Kidney glomerular epithelial cell (primary cell): ENCODE measurements around the gene SEMA6B.

Experiments
- DNase-seq: peaks from one replicate; lab custom pipeline; 2025; lab: John Stamatoyannopoulos, UW

Gene SEMA6B

DNA sequence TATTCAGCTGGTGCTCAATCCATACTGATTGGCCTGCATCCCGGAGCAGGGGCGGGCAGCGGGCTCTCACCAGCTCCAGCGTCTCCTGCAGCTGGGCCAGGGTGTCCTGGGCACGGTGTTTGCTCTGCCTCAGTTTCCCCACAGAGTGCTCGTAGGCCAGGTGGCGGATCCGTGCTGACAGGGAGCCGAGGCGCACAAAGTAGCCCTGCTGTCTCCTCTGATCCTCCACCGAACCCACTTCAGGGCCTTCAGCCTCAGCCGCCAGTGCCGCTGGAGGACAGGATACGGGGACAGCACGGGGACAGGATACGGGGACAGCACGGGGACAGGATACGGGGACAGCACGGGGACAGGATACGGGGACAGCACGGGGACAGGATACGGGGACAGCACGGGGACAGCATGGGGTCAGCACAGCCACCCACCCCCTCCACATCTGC lies 33.9 kb downstream of the SEMA6B start:
- DNase-seq: no peak

GRCh38 chr19:4524808-4525562 lies 34.5 kb downstream of the SEMA6B start:
- no peak for DNase-seq

- no peak for DNase-seq
Observed at GRCh38 chr19:4523306-4524110, 36.0 kb downstream of the SEMA6B start.

DNA sequence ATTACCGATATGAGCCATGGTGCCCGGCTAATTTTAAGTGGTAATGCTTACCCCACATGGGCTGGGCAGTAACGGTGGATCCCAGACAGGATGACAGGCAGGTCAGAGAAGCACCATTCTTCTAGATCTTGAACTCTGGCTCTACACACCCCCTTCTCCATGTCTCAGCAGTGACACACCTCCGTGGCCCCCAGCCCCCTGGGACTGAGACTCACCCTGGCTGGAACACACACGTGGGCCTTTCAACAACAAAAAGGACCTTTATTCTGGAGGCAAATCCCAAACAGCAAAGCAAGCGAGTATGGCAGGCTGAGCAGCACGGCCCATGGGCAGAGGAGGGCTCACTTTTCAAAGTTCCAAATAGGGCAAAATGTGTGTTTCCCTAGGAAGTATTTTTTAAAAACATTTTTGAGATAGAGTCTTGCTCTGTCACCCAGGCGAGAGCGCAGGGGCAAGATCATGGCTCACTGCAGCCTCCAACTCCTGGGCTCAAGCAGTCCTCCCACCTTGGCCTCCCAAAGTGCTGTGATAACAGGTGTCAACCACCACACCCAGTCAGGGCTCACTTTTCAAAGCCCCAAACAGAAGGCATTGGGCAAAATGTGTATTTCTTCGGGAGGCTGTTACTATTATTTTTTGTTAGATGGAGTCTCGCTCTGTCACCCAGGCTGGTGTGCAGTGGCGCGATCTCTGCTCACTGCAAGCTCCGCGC lies 37.0 kb downstream of the SEMA6B start:
- no peak for DNase-seq

- DNase-seq: no peak
Observed at GRCh38 chr19:4521888-4522242, 37.6 kb downstream of the SEMA6B start.

GRCh38 chr19:4521170-4521887 lies 38.2 kb downstream of the SEMA6B start:
- no peak for DNase-seq

DNA sequence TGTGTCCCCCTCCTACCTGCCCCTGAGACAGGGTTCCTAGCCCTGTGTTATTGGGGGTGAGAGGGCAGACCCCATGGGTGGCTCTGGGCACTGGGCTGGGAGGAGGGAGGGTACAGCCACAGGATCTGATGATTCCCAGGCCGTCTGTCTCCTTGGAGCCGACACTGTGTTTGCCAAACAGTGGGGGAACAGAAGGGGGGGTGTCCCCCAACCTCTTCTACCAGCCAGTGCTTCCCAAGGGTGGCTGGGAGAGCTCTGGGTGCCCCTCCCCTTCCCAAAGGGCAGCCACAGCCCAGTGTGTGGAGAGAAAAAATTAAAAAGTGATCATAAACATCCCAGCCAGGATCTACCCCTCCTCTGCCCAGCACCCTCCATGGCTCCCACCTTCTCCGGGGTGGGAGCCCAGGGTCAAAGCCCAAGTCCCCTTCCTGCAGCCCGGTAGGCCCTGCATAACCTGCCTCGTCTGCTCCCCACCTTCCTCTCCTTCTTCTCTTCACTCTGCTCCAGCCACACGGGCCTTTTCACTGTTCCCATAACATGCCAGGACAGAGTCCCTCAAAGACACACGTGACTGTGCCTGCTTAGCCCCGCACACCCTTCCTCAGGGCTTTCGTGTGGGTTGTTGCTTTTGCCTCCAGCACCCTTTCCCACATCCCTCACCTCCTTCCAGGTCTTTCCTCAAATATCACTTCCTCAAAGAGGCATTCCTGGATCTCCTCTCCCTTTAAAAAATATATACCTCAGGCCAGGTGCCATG lies 39.8 kb downstream of the SEMA6B start:
- DNase-seq: no peak

GRCh38 chr19:4519172-4519496 lies 40.4 kb downstream of the SEMA6B start:
- DNase-seq: no peak

GRCh38 chr19:4518345-4519171 lies 40.9 kb downstream of the SEMA6B start, which contains the start of gene PLIN4:
Gene PLIN4 (minus strand): TSS chr19:4518486. CDS start chr19:4518272, 214 bp downstream.
- DNase-seq: no peak

GRCh38 chr19:4517451-4518057 lies 41.9 kb downstream of the SEMA6B start:
- DNase-seq: no peak

DNA sequence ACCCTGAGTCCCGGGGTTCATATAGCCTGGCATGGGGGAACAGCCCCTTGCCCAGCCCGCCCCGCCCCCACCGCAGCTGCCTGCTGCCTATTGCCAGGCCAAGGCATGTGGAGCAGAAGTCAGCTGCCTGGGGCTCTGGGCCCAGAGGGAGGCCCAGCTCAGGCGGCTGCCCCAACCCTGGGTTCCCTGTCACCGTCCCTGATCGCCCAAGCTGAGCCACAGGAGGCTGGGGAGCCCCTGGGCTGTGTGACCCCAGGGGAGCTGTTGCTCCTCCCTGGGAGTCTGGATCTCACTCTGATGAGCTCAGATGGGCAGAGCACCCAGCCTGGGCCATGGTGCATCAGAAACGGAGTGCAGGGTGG lies 42.6 kb downstream of the SEMA6B start:
- no peak for DNase-seq

DNA sequence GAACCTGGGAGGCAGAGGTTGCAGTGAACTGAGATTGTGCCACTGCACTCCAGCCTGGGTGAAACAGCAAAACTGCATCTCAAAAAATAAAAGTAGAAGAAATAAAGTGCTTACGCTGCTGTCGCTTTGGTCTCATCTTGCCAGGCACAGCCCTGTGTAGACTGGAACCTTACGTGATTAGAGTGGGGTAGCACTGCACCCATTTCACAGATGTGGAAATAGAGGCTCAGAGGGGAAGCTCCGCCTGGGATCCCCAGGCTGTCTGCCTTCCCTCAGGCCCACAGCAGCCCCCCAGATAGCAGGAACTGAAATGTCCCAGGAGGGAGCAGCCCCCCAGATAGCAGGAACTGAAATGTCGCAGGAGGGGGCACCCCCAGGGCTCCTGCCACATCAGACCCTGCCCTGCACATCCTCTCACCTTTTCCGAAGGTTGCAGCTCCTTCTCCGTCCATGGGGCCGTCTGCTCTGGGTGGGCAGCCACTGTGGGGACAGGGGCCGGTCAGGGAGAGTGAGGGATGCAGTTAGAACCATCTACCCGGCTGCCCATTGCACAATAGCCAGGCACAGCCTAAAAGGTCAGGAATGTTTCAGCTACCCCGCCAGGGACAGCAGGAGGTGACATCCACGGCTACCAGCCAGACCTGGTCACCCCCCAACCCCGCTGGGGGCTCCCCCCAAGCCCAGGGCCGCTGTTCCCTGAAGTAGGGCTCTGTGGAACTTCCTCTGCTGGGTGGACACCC lies 43.1 kb downstream of the SEMA6B start:
- no peak for DNase-seq

DNA sequence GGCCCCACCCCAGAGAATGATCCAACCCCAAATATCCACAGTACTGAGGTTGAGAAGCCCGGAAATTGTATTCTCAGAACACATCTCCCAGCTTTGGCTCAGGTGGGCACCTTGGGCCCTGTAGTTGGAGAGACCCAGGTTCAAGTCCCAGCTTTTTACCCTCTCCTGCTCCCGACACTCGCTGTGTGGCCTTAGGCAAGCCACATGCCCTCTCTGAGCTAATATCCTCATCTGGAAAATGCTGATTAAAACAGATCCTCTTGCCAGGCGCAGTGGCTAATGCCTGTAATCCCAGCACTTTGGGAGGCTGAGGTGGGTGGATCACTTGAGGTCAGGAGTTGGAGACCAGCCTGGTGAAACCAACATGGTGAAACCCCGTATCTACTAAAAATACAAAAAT lies 43.8 kb downstream of the SEMA6B start:
- DNase-seq: no peak

DNA sequence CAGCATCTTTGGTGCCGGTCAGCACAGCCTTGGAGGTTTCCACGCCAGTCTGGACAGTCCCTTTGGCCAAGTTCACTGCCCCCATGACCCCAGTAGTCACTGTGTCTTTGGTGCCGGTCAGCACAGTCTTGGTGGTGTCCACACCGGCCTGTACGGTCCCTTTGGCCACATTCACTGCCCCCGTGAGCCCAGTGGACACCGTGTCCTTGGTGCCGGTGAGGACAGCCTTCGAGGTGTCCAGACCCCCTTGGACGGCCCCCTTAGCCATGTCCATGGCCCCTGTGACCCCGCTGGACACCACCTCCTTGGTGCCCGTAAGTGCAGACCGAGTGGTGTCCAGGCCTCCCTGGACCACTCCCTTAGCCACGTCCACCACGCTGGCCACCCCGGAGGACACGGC lies 46.2 kb downstream of the SEMA6B start:
- DNase-seq: no peak

DNA sequence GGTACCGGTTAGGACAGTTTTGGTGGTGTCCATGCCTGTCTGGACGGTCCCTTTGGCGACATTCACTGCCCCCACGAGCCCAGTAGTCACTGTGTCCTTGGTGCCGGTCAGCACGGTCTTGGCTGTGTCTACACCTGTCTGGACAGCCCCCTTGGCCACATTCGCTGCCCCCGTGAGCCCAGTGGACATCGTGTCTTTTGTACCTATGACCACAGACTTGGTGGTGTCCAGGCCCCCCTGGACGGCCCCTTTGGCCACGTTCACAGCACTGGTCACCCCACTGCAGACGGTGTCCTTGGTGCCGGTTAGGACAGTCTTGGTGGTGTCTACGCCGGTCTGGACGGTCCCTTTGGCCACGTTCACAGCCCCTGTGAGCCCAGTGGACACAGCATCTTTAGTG lies 47.4 kb downstream of the SEMA6B start:
- DNase-seq: no peak

DNA sequence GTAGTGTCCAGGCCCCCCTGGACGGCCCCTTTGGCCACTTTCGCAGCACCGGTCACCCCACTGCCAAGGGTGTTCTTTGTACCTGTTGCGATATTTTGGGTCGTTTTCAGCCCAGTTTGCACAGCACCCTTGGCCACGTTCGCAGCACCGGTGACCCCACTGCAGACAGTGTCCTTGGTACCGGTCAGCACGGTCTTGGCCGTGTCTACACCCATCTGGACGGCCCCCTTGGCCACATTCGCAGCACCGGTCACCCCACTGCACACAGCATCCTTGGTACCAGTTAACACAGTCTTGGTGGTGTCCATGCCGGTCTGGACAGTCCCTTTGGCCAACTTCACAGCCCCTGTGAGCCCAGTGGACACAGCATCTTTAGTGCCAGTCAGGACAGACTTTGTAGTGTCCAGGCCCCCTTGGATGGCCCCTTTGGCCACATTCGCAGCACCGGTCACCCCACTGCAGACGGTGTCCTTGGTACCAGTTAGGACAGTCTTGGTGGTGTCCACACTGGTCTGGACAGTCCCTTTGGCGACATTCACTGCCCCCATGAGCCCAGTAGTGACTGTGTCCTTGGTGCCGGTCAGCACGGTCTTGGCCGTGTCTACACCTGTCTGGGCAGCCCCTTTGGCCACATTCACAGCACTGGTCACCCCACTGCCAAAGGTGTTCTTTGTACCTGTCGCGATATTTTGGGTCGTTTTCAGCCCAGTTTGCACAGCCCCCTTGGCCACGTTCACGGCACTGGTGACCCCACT lies 48.0 kb downstream of the SEMA6B start:
- DNase-seq: no peak

GRCh38 chr19:4510435-4511255 lies 48.8 kb downstream of the SEMA6B start:
- no peak for DNase-seq

DNA sequence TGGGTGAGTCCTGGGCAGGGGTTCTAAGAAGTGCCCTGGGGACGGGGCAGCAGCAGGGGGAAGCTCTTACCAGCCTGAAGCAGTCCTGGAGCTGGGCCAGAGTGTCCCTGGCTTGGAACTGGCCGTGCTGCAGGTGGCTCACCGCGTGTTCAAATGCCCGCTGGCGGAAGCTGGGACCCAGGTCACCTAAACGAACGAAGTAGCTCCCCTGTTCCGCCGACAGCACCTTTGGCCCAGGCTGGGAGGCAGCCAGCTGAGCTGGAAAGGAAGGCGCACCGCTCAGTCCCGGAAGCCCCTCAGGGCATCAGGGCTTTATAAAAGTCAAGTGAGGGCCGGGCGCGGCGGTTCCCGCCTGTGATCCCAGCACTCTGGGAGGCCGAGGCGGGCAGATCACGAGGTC lies 50.8 kb downstream of the SEMA6B start:
- DNase-seq: no peak
